ENCODE data around the gene SCN4A.

SCN4A gene

GRCh38 chr17:64005734-64006167, 33.0 kb upstream of the SCN4A start:
- DNase-seq = peak; percentile 76
- TF ChIP-seq GATA1 (IDR thresholded peaks at IDR 0.05; ENCODE audit: low read depth, low read length) (no peak), POLR2A (IDR thresholded peaks at IDR 0.05; ENCODE audit: low read length) (no peak)

- TF ChIP-seq GATA1 (IDR thresholded peaks at IDR 0.05; ENCODE audit: low read depth, low read length) (no peak), POLR2A (IDR thresholded peaks at IDR 0.05; ENCODE audit: low read length) (no peak)
- no peak for DNase-seq
These were observed 32.4 kb upstream of the SCN4A start for GRCh38 chr17:64004903-64005733.

GRCh38 chr17:64004218-64004770, 31.6 kb upstream of the SCN4A start:
- no peak for TF ChIP-seq GATA1 (IDR thresholded peaks at IDR 0.05; ENCODE audit: low read depth, low read length)
- DNase-seq = no peak

- TF ChIP-seq GATA1 (IDR thresholded peaks at IDR 0.05; ENCODE audit: low read depth, low read length) (no peak), POLR2A (IDR thresholded peaks at IDR 0.05; ENCODE audit: low read length) (no peak)
- no peak for DNase-seq
These were observed 30.9 kb upstream of the SCN4A start for GRCh38 chr17:64003526-64004121.

GRCh38 chr17:64002658-64003525, 30.2 kb upstream of the SCN4A start:
- DNase-seq = no peak
- no peak for TF ChIP-seq GATA1 (IDR thresholded peaks at IDR 0.05; ENCODE audit: low read depth, low read length)
- TF ChIP-seq POLR2A (IDR thresholded peaks at IDR 0.05; ENCODE audit: low read length) = no peak

- DNase-seq = no peak
- TF ChIP-seq GATA1 (IDR thresholded peaks at IDR 0.05; ENCODE audit: low read depth, low read length) = no peak
- no peak for TF ChIP-seq POLR2A (IDR thresholded peaks at IDR 0.05; ENCODE audit: low read length)
These were observed 29.2 kb upstream of the SCN4A start for GRCh38 chr17:64001763-64002529.

GRCh38 chr17:64001091-64001579, 28.4 kb upstream of the SCN4A start:
- DNase-seq = no peak
- TF ChIP-seq POLR2A (IDR thresholded peaks at IDR 0.05; ENCODE audit: low read length) (no peak), GATA1 (IDR thresholded peaks at IDR 0.05; ENCODE audit: low read depth, low read length) (no peak)

GRCh38 chr17:63999680-64000531, 27.2 kb upstream of the SCN4A start:
- TF ChIP-seq GATA1 (IDR thresholded peaks at IDR 0.05; ENCODE audit: low read depth, low read length) = no peak
- DNase-seq = no peak

GRCh38 chr17:63998721-63999679, 26.3 kb upstream of the SCN4A start:
- no peak for DNase-seq
- TF ChIP-seq POLR2A (IDR thresholded peaks at IDR 0.05; ENCODE audit: low read length) (no peak), GATA1 (IDR thresholded peaks at IDR 0.05; ENCODE audit: low read depth, low read length) (no peak)

GRCh38 chr17:63998050-63998720, 25.5 kb upstream of the SCN4A start, which contains the start of gene PRR29:
PRR29 (plus strand) TSS chr17:63998351; CDS start chr17:63998365, 14 bp downstream.
- no peak for TF ChIP-seq POLR2A (IDR thresholded peaks at IDR 0.05; ENCODE audit: low read length)
- TF ChIP-seq GATA1 (IDR thresholded peaks at IDR 0.05; ENCODE audit: low read depth, low read length) = no peak
- peak; percentile 59 to 75 for DNase-seq
